GM12874 (cell line): ENCODE results near the gene KLHL22.

Source experiments
- TF ChIP-seq, protein P1 (sequence below): IDR thresholded peaks from 2 replicates; pipeline ENCODE4 v1.5.1; 2011; ENCODE audit warnings: low read depth, mild to moderate bottlenecking, control low read depth, low read length, moderate library complexity; ENCODE audit not compliant: insufficient read depth

KLHL22 gene, protein sequence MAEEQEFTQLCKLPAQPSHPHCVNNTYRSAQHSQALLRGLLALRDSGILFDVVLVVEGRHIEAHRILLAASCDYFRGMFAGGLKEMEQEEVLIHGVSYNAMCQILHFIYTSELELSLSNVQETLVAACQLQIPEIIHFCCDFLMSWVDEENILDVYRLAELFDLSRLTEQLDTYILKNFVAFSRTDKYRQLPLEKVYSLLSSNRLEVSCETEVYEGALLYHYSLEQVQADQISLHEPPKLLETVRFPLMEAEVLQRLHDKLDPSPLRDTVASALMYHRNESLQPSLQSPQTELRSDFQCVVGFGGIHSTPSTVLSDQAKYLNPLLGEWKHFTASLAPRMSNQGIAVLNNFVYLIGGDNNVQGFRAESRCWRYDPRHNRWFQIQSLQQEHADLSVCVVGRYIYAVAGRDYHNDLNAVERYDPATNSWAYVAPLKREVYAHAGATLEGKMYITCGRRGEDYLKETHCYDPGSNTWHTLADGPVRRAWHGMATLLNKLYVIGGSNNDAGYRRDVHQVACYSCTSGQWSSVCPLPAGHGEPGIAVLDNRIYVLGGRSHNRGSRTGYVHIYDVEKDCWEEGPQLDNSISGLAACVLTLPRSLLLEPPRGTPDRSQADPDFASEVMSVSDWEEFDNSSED

GRCh38 chr22:20494978-20495860, at the start of gene KLHL22:
Gene KLHL22 (minus strand): TSS chr22:20495795. CDS start chr22:20489211, 6,584 bp downstream.
- TF ChIP-seq, protein P1, sequence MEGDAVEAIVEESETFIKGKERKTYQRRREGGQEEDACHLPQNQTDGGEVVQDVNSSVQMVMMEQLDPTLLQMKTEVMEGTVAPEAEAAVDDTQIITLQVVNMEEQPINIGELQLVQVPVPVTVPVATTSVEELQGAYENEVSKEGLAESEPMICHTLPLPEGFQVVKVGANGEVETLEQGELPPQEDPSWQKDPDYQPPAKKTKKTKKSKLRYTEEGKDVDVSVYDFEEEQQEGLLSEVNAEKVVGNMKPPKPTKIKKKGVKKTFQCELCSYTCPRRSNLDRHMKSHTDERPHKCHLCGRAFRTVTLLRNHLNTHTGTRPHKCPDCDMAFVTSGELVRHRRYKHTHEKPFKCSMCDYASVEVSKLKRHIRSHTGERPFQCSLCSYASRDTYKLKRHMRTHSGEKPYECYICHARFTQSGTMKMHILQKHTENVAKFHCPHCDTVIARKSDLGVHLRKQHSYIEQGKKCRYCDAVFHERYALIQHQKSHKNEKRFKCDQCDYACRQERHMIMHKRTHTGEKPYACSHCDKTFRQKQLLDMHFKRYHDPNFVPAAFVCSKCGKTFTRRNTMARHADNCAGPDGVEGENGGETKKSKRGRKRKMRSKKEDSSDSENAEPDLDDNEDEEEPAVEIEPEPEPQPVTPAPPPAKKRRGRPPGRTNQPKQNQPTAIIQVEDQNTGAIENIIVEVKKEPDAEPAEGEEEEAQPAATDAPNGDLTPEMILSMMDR = no peak

DNA sequence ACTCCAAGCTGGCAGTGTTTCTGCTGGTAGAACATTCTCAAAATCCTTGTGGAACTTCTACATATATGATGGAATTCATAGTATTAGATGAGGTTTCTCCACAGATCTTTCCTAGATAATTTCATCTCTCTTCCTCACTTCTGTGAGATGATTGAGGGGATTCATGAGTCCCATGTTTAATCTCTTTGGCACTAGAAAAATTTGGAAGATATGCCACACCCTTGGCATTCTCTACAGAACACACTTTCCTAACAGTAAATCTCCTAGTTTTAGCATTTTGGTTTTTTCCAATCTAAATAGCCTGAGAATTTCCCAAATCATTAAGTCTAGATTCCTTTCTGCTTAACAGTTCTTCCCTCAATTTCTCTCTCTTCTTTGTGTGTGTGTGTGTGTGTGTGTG, 47.1 kb upstream of the KLHL22 start:
- TF ChIP-seq, protein P1 = no peak

- TF ChIP-seq, protein P1 = no peak
Measured at GRCh38 chr22:20542055-20542454, 46.5 kb upstream of the KLHL22 start.

DNA sequence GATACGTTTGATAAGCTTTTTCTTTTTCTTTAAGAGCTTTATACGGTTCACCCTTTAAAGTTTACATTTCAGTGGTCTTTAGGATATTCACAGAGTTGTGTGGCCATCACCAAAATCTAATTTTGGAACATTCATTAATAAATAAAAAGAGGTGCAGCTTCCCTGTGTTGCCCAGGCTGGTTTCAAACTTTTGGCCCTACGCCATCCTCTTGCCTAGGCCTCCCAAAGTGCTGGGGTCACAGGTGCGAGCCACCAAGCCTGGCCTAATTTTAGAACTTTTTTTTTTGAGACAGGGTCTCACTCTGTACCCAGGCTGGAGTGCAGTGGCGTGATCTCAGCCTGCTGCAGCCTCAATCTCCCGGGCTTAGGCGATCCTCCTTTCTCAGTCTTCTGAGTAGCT, 42.4 kb upstream of the KLHL22 start:
- TF ChIP-seq, protein P1 = no peak

DNA sequence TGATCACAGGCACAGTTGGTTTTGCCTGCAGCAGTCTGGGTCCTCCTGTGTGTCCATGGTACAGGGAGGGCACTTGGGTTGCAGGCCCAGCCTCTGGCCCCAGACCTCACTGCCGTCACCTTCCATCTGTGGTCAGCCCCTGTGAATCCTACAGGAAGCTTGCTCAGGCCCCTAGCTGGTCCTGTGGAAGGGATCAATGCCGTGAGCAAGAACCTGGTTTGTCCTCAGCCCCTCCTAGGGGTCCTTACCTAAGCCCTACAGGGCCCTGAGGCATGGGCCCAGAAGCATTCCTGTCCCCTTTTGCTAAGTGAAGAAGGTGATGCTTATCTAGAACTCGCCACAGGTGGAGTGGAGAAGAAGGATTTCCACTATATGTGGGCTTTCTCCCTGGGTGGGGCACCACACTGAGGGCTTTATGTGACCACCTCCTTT, 41.7 kb upstream of the KLHL22 start:
- TF ChIP-seq, protein P1 = no peak

DNA sequence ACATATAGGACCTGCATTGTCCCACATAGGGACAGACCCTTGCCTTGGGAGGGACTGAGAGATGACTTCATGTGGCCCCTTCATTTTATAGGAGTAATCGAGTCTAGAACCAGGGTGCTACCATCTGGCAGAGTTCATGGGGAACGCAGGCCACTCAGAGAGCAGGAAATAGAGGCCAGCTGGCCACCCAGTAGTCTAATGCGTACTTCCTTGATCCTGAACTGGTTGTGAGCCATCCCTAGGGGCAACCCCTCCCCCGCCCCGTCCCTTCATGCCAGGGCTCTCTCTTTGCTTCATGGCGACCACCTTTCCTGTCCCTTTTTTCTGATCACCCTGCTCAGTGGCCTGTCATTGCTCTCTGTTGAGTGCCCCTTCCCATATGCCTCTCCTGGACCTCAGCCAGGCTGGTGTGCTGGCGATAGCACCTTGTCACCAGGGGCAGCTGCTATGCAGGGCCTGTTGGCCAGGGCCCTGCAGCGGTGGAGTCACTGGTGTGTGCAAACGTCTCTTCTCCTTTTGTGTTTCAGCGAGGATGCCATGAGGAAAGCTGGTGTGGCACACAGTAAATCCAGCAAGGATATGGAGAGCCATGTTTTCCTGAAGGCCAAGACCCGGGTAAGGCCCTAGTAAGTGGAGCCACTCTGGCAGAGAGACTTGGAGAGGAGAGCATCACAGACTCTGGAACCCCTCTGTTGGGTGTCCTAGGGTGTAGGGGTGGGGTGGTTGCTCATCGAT, 41.2 kb upstream of the KLHL22 start:
- TF ChIP-seq, protein P1 = no peak
